HG02571 (cell line): ENCODE results near the gene OTUD3.
"Not testable (repeated sequence)": the region's sequence is repeated elsewhere in the genome, so short reads cannot be mapped to it uniquely, and the experiment has no call there.

Experiments
- ATAC-seq: cut with Tn5 transposase; IDR thresholded peaks from one replicate; pipeline ENCODE4 v1.9.1; 2021; ENCODE audit warnings: mild to moderate bottlenecking, moderate library complexity; ENCODE audit not compliant: unreplicated experiment

The OTUD3 gene

GRCh38 chr1:19909971-19910370 lies 27.8 kb downstream of the OTUD3 start:
- ATAC-seq = no peak

GRCh38 chr1:19910650-19911049 lies 28.5 kb downstream of the OTUD3 start:
- ATAC-seq = no peak

GRCh38 chr1:19918057-19918456 lies 35.9 kb downstream of the OTUD3 start:
- no peak for ATAC-seq

- ATAC-seq = no peak
Observed at GRCh38 chr1:19920132-19920710, 38.0 kb downstream of the OTUD3 start.

GRCh38 chr1:19921310-19921709 lies 39.1 kb downstream of the OTUD3 start:
- no peak for ATAC-seq

DNA sequence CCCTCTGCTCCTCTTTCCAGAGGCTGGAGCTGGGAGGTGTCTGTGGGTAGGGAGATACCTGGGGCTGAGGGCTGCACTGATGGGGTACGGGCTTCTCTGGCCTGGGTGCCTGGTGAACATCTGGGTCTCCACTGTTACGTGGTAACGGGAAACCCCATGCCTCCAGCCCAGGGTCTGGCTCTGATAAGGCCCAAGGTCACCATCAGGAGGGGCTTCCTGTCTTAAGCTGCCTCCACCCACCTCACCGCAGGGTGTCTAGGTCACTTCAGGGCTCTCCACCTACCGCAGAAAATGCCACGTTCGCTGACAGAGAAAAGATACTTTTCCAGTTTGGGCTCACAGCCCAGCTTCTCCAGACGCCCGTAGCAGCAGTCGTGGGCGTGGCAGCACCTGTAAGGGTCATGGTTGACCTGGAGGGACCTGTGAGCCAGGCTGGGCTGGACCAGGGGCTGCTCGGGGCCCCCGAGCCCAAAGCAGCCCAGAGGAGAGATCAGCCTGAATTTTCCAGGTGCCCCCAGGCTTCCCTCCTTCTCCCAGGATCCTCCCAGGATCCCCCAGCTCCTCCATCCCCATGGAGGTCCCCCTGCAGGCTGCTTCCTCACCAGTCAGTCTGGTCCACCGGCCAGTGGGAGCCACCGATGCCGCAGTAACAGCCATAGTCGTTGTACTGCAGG lies 40.0 kb downstream of the OTUD3 start:
- no peak for ATAC-seq

DNA sequence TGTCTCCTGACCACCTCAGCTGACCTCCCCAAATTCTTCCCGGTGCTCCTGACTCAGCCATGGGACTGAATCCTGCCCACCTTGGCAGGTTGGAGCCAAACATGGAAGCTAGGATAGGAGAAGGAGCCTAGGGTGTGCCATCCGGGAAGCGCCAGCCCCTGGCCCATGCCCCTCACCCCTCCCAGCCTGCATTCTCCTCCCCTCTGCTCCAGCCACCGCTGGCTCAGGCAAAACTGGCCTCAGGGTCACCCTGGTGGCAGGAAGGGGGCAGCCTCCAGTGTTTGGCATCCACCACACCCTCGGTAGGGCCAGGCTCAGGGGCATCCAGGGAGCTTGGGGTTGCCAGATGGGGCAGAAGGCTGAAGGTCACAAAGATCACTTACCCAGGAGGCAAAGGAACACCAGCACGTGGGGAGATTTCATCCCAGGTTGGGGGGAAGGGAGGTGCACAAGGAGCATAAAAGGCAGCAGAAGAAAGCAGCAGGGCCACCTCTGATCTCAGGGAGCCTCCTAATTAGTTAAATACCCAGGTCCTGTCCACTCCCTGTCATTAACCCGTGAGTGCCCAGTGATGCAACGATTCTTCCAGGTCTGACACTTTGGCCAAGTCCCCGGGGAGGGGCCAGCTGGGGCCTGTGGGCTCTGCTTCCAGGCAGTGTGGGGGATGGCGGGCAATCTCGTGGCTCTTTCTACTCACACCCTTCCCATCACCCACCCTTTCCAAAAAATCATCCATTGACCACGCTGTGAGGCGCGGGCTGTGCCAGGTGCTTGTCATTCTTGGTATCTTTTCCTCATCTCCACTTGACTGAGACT lies 41.1 kb downstream of the OTUD3 start, which contains the start of gene PLA2G2E:
Gene PLA2G2E, minus strand, starts transcription at position 481 of the 816 bp plus-strand sequence. Its CDS starts 58 bp downstream, at position 423.
- no peak for ATAC-seq

GRCh38 chr1:19923953-19924346 lies 41.8 kb downstream of the OTUD3 start:
- ATAC-seq = no peak

DNA sequence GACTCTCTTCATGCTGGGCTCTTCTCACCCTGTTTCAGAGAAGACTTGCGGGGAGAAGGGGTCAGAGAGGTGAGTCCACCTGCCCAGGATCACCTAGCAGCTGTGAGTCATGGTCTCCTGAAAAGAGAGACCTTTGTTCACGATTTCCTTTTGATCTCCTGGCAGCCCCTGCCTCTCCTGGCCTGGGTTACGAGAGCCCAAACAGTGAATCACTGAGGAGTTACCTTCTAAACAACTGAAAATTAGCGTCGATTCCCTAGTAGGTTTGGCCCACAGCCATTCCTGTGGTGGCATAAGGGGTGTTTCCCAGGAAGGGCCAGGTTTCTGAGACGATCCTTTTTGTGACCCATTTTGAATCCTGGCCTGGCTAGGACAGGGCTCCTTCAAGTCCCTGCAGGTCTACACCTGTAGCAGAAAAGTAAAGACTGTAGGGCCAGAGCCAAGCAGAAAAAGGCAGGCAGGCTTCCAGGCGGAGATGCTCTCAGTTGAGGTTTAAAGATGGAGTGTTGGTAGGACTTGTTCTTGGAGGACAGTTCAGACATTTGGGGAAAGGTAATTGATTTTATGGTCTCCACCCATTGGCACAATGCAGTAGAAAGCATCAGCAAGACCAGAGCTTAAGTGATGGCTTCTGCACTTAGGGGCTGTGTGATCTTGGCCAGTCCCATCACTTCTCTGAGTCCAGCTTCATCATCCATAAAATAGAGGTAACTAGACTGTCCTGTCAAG lies 43.3 kb downstream of the OTUD3 start:
- no peak for ATAC-seq

GRCh38 chr1:19926296-19927129 lies 44.3 kb downstream of the OTUD3 start:
- ATAC-seq = no peak

DNA sequence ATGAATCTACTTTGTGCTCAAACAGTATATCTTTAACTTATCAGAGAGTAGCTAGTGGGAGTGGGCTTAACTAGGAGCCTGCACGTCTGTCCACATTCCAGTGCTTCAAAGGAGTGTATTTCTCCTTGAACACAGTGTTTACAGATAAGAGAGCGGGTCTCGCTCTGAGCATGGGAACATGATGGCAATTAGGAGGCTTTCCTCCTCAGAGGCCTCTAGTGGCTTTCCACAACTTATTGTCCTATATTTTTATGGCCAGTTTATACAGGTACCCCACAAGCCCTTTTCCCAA lies 44.9 kb downstream of the OTUD3 start:
- not testable (repeated sequence) for ATAC-seq

- no peak for ATAC-seq
Observed at GRCh38 chr1:19932866-19933265, 50.7 kb downstream of the OTUD3 start.

- ATAC-seq = no peak
Observed at GRCh38 chr1:19934336-19934735, 52.1 kb downstream of the OTUD3 start.

DNA sequence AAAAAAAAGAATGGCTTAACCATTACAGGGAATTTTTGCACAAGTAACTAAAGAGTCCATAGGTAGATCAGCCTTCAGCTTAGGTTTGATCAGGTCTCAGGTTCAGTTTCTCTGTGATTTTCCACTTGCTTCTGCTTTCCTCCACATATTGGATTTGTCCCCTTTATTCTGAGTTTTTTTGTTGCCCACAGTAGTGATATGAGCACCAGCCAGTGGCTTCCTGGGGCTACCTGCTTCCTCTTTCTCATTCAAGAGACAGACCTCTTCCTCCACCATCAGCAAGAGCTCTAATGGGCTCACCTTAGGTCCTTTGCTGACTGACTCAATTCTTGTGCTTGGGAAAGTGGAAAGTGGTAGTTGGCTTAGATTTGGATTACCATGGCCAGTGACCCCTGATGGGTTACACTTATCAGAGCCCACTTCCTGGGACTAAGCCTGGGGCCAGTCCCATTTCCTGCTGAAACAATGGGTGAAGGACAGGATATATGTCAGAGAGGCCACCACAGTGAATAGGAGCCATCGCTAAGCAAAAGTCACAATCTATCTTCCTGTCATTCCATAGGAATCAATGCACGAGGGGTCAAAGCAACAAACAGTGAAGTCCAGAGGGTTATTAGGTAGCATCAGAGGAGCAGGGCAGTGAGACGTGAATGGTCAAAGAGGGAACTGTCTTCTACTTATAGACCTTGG lies 54.0 kb downstream of the OTUD3 start:
- no peak for ATAC-seq

DNA sequence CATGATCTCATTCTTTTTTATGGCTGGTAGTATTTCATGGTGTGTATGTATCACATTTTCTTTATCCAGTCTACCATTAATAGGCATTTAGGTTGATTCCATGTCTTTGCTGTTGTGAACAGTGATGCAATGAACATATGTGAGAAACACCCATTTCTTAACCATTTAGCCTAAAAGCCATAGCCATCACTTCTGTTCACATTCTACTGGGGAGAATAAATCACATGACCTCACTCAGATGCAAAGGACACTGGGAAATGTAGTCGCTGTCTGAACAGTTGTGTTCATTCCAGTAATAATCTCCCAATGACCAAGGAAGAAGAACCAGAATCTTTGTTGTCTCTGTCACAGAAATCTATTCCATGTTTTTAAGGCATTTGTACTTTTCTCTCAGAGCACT lies 56.3 kb downstream of the OTUD3 start:
- no peak for ATAC-seq

GRCh38 chr1:19940486-19941205 lies 58.5 kb downstream of the OTUD3 start:
- no peak for ATAC-seq

GRCh38 chr1:19941206-19941568 lies 59.0 kb downstream of the OTUD3 start:
- no peak for ATAC-seq

DNA sequence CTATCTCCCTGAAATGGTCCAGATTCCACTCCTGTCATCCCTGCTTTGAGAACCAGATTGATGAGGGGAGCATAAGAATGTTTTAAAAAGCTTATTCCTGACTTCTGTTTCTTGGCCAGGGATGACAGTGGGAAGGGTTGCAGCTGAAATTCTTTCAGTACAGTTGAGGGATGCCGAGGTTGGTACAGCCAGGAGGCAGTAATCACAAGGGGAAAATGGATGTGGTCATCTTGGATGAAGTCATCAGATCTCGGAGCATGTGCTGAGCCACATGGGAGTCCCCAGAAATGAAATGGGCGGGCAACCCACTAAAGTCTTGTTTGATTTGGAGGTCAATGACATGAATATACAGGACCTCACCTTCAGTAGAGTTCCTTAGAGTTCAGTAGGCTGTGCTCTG lies 59.9 kb downstream of the OTUD3 start:
- no peak for ATAC-seq

DNA sequence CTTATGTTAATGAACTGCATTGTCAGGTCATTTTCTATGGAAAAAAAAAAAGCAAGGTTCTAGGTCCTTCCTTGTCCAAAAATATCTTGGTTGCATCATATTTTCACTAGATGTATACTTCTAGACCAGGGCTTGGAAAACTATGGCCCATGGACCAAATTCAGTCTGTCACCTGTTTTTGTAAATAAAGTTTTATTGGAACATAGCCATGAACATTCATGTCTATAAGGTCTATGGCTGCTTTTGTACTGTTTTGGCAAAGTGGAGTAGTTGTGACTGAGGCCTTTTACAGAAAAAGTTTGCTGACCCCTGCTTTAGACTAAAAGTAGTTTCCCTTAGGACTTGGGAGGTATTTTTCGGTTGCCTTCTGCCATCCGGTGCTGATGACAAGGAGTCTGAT lies 60.5 kb downstream of the OTUD3 start:
- ATAC-seq = no peak
